ENCODE measurements around the gene ANKMY1. TPM values are rescaled to one million over a fixed set of nuclear protein-coding genes. Genes with fewer than 3 reads are reported as not detected.

Gene ANKMY1
- total and polyA plus RNA-seq, 2 of the 13 experiments (the other 11 are each of a cell fraction or from before 2014, with no cell fraction given), result 11.7 to 18.8 TPM

DNA sequence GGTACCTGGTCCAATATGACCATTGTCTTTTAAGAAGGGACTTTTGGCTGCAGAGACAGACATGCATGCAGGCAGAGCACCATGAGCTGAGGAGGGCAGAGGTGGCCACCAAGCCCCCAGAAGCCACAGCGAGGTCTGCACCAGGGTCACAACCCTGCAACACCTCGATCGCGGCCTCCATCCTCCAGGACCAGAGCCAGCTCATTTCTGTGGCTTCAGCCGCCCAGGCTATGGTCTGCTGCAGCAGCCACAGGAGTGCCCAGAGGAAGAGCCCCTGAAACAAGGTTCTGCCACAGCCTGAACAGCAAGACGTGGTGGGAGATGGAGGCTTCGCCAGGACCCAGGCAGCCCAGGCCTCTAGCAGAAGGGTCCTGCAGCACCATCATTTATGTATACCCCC lies 53.9 kb downstream of the ANKMY1 start (continued):
- TF ChIP-seq, protein P1, sequence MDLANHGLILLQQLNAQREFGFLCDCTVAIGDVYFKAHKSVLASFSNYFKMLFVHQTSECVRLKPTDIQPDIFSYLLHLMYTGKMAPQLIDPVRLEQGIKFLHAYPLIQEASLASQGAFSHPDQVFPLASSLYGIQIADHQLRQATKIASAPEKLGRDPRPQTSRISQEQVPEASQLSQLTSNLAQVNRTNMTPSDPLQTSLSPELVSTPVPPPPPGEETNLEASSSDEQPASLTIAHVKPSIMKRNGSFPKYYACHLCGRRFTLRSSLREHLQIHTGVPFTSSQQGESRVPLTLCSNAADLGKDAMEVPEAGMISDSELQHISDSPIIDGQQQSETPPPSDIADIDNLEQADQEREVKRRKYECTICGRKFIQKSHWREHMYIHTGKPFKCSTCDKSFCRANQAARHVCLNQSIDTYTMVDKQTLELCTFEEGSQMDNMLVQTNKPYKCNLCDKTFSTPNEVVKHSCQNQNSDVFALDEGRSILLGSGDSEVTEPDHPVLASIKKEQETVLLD (CRISPR knock-in tag; IDR thresholded peaks at IDR 0.05; ENCODE audit: low read depth), result no peak
- TF ChIP-seq TBX2 (CRISPR knock-in tag; IDR thresholded peaks at IDR 0.05; ENCODE audit: borderline replicate concordance) (no peak), REST (IDR thresholded peaks at IDR 0.05; ENCODE audit: borderline replicate concordance in 1 of 2, low read depth in 1 of 2, low read length in 2 of 2) (no peak)

GRCh38 chr2:240503375-240503774 lies 54.4 kb downstream of the ANKMY1 start:
- no peaks in the 10 kb centered on the region for H4K20me1 ChIP-seq (ENCODE audit: insufficient read depth, low read length)
- 93% methylated on average over 9 of the region's 9 CpGs for WGBS (ENCODE audit: low lambda C conversion rate)
- in situ Hi-C loops (cut with HindIII; ENCODE audit: extremely low pct_ligation_motif_present, low pct_unique_long_range_greater_than_20kb), result no loop called here
- no peak for TF ChIP-seq SMAD3 (CRISPR knock-in tag; IDR thresholded peaks at IDR 0.05)
- no peak for TF ChIP-seq CENPT (CRISPR knock-in tag; IDR thresholded peaks at IDR 0.05; ENCODE audit: low read depth)
- TF ChIP-seq MAX (IDR thresholded peaks at IDR 0.05), result no peak
- TF ChIP-seq ZNF850 (CRISPR knock-in tag; conservative IDR thresholded peaks at IDR 0.05), result no peak
- no peak for TF ChIP-seq TARDBP (CRISPR knock-in tag; IDR thresholded peaks at IDR 0.05)
- H3K4me3 ChIP-seq (replicated peaks in 1 of 3; ENCODE audit: insufficient read depth in 1 of 3, low read depth in 2 of 3, low read length in 3 of 3), result no peak overlapping the region
- CTCF ChIA-PET (ENCODE audit: low intra/inter-chr PET ratio, low total read pairs), result no interaction called here
- no peak overlapping the region for H3K9ac ChIP-seq (ENCODE audit: insufficient read depth, low read depth, low read length)
- FAIRE-seq (no peak), ATAC-seq (no peak), DNase-seq (ENCODE audit: low spot score) (no peak)
- no peak overlapping the region for H3K27ac ChIP-seq (ENCODE audit: extremely low read length, insufficient read depth, low read length)
- H3K79me2 ChIP-seq (ENCODE audit: insufficient read depth, low read length), result no peaks in the 10 kb centered on the region
- H3K4me1 ChIP-seq (ENCODE audit: insufficient read depth, low read length), result no peaks in the 10 kb centered on the region
- H3K27me3 ChIP-seq (ENCODE audit: control insufficient read depth in 1 of 2, insufficient read depth in 2 of 2, low read length in 2 of 2), result no peaks in the 10 kb centered on the region
- H3K9me3 ChIP-seq (ENCODE audit: low read length), result no peaks in the 10 kb centered on the region
- H3K36me3 ChIP-seq (replicated peaks in 1 of 2; ENCODE audit: control insufficient read depth in 1 of 2, insufficient read depth in 2 of 2, low read length in 2 of 2), result peaks cover 14 to 21% of the 10 kb centered on the region in 2 experiments; a peak in 4 of 5 replicates
- H3K4me2 ChIP-seq (ENCODE audit: low read depth, low read length), result no peak overlapping the region
- no peak overlapping the region for H2AFZ ChIP-seq (ENCODE audit: low read length)
- BruUV-seq (replicated peaks), result no TSS peak
- intact Hi-C loops (cut with micrococcal nuclease; ENCODE audit: unreplicated experiment), result no loop called here
- POLR2A ChIA-PET, result no interaction called here

All from HepG2 (cell line).